ENCODE data around the gene SLC52A3. TPM values are rescaled to one million over a fixed set of nuclear protein-coding genes. Genes with fewer than 3 reads are reported as not detected.
"Not testable (repeated sequence)": the region's sequence is repeated elsewhere in the genome, so short reads cannot be mapped to it uniquely, and the experiment has no call there.

The SLC52A3 gene
- total RNA-seq (0.12 TPM in 1 of 2 replicates, not detected in the other), polyA plus RNA-seq (not detected in 2 replicates)

GRCh38 chr20:768426-768978 is at the start of gene SLC52A3:
Gene SLC52A3 (minus strand): TSS chr20:768500. CDS start chr20:765774, 2,726 bp downstream.
- peak in 1 of 2 donors; percentile 36 for DNase-seq (ENCODE audit: low read depth in 1 of 2, low spot score in 1 of 2)
- no peaks in the 10 kb centered on the region for H3K4me1 ChIP-seq (ENCODE audit: low read depth)
- H3K36me3 ChIP-seq = no peaks in the 10 kb centered on the region
- no peak within 1 kb of the TSS for H3K27ac ChIP-seq
- H3K27me3 ChIP-seq = no peaks in the 10 kb centered on the region
- no peak within 1 kb of the TSS for H3K4me3 ChIP-seq
- no peaks in the 10 kb centered on the region for H3K9me3 ChIP-seq (ENCODE audit: low read depth)
- no peak for TF ChIP-seq CTCF (IDR thresholded peaks at IDR 0.05; ENCODE audit: low read depth, low read length)

GRCh38 chr20:815914-816606 is 47.8 kb upstream of the SLC52A3 start:
- no peak overlapping the region for H3K27ac ChIP-seq
- no peaks in the 10 kb centered on the region for H3K9me3 ChIP-seq (ENCODE audit: low read depth)
- H3K36me3 ChIP-seq = no peaks in the 10 kb centered on the region
- H3K4me3 ChIP-seq = no peak overlapping the region
- peaks cover 14% of the 10 kb centered on the region for H3K4me1 ChIP-seq (ENCODE audit: low read depth)
- DNase-seq (ENCODE audit: low read depth in 1 of 2, low spot score in 1 of 2) = peak; percentile 66 to 78
- no peaks in the 10 kb centered on the region for H3K27me3 ChIP-seq
- TF ChIP-seq CTCF (IDR thresholded peaks at IDR 0.05; ENCODE audit: low read depth, low read length) = peak; percentile 99

DNA sequence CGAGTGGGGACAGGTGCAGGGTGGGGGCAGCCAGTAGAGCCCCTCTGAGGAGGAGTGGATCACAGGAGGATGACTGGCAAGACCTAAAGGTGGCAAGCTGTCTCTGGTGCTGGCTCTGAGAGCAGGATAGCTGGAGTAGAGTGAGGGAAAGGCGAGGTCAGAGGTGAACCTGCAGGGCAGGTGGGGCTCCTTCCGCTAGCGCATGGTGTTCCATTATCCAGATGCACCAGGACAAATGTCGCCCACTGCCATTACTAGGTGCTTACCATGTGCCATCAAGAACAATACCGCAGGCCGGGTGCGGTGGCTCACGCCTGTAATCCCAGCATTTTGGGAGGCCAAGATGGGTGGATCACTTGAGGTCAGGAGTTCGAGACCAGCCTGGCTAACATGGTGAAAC is 46.9 kb upstream of the SLC52A3 start:
- TF ChIP-seq CTCF (IDR thresholded peaks at IDR 0.05; ENCODE audit: low read depth, low read length) = no peak
- Histone ChIP-seq H3K9me3 (ENCODE audit: low read depth) (no peaks in the 10 kb centered on the region), H3K36me3 (no peaks in the 10 kb centered on the region), H3K4me3 (no peak overlapping the region), H3K4me1 (ENCODE audit: low read depth) (peaks cover 10% of the 10 kb centered on the region), H3K27me3 (no peaks in the 10 kb centered on the region), H3K27ac (no peak overlapping the region)
- DNase-seq (ENCODE audit: low read depth in 1 of 2, low spot score in 1 of 2) = no peak

GRCh38 chr20:813390-813789 is 45.1 kb upstream of the SLC52A3 start:
- H3K4me3 ChIP-seq = no peak overlapping the region
- H3K9me3 ChIP-seq (ENCODE audit: low read depth) = no peaks in the 10 kb centered on the region
- H3K36me3 ChIP-seq = no peaks in the 10 kb centered on the region
- H3K27ac ChIP-seq = no peak overlapping the region
- H3K27me3 ChIP-seq = no peaks in the 10 kb centered on the region
- TF ChIP-seq CTCF (IDR thresholded peaks at IDR 0.05; ENCODE audit: low read depth, low read length) = no peak
- H3K4me1 ChIP-seq (ENCODE audit: low read depth) = peaks cover 6% of the 10 kb centered on the region
- peak in 1 of 2 donors; percentile 49 for DNase-seq (ENCODE audit: low read depth in 1 of 2, low spot score in 1 of 2)

DNA sequence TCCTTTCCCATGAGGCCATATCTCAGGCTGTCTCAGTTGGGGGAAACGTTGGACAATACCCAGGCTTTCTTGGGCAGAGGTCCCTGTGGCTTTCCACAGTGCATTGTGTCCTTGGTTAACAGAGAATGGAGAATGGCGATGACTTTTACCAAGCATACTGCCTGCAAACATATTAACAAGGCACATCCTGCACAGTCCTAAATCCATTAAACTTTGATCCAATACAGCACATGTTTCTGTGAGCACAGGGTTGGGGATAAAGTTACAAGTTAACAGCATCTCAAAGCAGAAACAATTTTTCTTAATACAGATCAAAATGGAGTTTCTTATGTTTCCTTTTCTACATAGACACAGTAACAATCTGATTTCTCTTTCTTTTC is 44.1 kb upstream of the SLC52A3 start:
- not testable (repeated sequence) for H3K36me3 ChIP-seq; H3K9me3 ChIP-seq (ENCODE audit: low read depth); H3K27me3 ChIP-seq; DNase-seq (ENCODE audit: low read depth in 1 of 2, low spot score in 1 of 2); H3K4me1 ChIP-seq (ENCODE audit: low read depth); H3K4me3 ChIP-seq
- H3K27ac ChIP-seq = peak overlapping the region; percentile 77

- not testable (repeated sequence) for H3K4me3 ChIP-seq; H3K27me3 ChIP-seq; H3K36me3 ChIP-seq; H3K9me3 ChIP-seq (ENCODE audit: low read depth); H3K4me1 ChIP-seq (ENCODE audit: low read depth)
- H3K27ac ChIP-seq = peak overlapping the region; percentile 77
- DNase-seq (ENCODE audit: low read depth in 1 of 2, low spot score in 1 of 2) = peak in 1 of 2 donors; percentile 40
Observed at GRCh38 chr20:811776-812434, 43.6 kb upstream of the SLC52A3 start.

All from cardiac muscle cell (in vitro differentiated cells and primary cell).